Kidney epithelial cell (primary cell): ENCODE measurements around the gene LAMTOR3. TPM values are rescaled to one million over a fixed set of nuclear protein-coding genes. Genes with fewer than 3 reads are reported as not detected.
"Not testable (repeated sequence)": the region's sequence is repeated elsewhere in the genome, so short reads cannot be mapped to it uniquely, and the experiment has no call there.

Experiments
- DNase-seq: peaks from one replicate; pipeline ENCODE4 v3.0.0-alpha.2; 2010; ENCODE audit warnings: low read depth
- H3K27me3 ChIP-seq: 2 replicates; pipeline ENCODE4 v1.6.0; 2011; ENCODE audit warnings: low read length; ENCODE audit not compliant: control insufficient read depth, insufficient read depth
- H3K36me3 ChIP-seq: 2 replicates; pipeline ENCODE4 v1.5.1; 2011; ENCODE audit warnings: low read length; ENCODE audit not compliant: control insufficient read depth, insufficient read depth
- H3K4me3 ChIP-seq: 2 replicates; pipeline ENCODE4 v1.5.1; 2011; ENCODE audit warnings: low read depth, mild to moderate bottlenecking, control low read depth, low read length
- total RNA-seq: library from RNA; depleted of rRNA; stranded (reverse); fragments of >200 nt; gene quantifications from 2 replicates; pipeline ENCODE4 v1.2.3, GENCODE V29; 2015
- TF ChIP-seq, protein P1 (sequence below): IDR thresholded peaks from 2 replicates; pipeline ENCODE4 v1.5.1; 2011; ENCODE audit warnings: mild to moderate bottlenecking, moderate library complexity, low read length, control low read depth, inconsistent platforms; ENCODE audit not compliant: insufficient read depth, poor library complexity, severe bottlenecking

LAMTOR3 gene
- total RNA-seq, 1 donor from 2014 or later, result 71.4 TPM

DNA sequence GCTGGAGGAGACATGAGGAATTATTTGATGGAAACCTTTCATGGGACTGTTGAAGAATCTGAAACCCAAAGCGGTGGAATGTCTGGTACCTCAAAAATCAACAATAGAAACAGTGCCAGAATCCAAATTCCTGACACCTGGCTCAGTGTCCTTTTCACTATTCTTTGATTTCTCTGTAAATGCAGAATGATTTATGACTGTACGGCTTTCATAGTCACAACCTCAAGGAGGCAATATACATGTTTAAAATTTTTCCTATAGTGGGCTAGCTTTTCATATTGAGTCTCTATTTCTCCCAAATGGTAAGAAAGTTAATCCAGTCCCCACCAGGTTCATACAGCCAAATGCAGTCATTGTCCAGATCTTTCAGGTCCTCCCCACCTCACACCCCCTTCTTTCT lies 58.3 kb downstream of the LAMTOR3 start:
- DNase-seq, result no peak
- Histone ChIP-seq H3K36me3 (no peaks in the 10 kb centered on the region), H3K27me3 (no peaks in the 10 kb centered on the region), H3K4me3 (no peak overlapping the region)
- TF ChIP-seq, protein P1, sequence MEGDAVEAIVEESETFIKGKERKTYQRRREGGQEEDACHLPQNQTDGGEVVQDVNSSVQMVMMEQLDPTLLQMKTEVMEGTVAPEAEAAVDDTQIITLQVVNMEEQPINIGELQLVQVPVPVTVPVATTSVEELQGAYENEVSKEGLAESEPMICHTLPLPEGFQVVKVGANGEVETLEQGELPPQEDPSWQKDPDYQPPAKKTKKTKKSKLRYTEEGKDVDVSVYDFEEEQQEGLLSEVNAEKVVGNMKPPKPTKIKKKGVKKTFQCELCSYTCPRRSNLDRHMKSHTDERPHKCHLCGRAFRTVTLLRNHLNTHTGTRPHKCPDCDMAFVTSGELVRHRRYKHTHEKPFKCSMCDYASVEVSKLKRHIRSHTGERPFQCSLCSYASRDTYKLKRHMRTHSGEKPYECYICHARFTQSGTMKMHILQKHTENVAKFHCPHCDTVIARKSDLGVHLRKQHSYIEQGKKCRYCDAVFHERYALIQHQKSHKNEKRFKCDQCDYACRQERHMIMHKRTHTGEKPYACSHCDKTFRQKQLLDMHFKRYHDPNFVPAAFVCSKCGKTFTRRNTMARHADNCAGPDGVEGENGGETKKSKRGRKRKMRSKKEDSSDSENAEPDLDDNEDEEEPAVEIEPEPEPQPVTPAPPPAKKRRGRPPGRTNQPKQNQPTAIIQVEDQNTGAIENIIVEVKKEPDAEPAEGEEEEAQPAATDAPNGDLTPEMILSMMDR, result no peak

DNA sequence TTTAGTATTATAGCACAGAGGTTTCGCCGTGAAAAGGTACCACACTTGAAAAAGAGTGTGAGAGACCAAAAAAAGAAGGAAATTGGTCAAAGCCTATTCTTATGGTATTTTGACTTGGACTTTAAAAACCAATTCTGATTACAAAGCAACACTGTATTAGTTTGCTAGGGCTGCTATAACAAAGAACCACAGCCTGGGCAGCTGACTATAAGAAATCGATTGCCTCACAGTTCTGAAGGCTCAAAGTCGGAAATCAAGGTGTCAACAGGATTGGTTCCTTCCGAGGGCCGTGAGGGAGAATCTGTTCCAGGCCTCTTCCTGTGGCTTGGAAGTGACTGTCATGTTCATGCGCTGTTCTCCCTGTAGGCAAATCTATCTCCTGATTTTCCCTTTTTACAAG lies 59.7 kb downstream of the LAMTOR3 start:
- H3K4me3 ChIP-seq, result no peak overlapping the region
- DNase-seq, result no peak
- H3K27me3 ChIP-seq, result no peaks in the 10 kb centered on the region
- TF ChIP-seq, protein P1, result no peak
- no peaks in the 10 kb centered on the region for H3K36me3 ChIP-seq

DNA sequence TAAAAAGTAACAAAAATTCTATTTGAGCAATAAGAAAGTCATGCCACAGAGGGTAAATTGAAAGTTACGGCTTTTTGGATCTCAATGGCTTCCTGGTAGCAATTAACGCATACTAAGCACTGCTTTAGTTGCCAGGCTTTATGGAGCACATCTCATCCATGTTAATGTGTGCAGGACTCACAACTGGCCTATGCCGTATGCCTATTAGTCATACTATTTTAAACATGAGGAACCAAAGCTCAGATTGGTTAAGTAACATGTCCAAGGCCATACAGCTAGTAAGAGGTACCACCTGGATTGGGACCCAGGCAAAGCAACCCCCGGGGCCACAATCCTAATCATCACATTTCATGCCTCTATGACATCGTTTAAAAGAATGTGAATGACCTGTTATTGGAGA lies 60.5 kb downstream of the LAMTOR3 start:
- no peak for DNase-seq
- H3K27me3 ChIP-seq, result no peaks in the 10 kb centered on the region
- H3K4me3 ChIP-seq, result no peak overlapping the region
- no peaks in the 10 kb centered on the region for H3K36me3 ChIP-seq
- TF ChIP-seq, protein P1, result no peak

DNA sequence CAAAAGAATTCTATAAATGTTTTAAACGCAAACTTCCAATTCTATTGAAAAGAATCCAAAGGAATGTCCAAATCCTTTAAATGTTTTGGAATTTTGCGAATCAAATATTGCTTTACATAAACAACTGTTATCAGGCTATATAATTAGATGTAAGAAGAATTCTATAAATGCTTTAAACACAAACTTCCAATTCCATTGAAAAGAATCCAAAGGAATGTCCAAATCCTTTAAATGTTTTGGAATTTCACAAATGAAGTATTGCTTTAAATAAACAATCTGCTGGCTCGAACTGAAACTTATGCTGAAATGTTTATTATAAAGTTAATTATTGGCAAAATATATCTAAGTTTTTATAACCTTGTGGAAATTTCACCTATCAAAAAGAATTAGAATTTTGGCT lies 61.5 kb downstream of the LAMTOR3 start:
- TF ChIP-seq, protein P1, result no peak
- Histone ChIP-seq H3K27me3 (no peaks in the 10 kb centered on the region), H3K36me3 (no peaks in the 10 kb centered on the region), H3K4me3 (no peak overlapping the region)
- DNase-seq, result no peak

DNA sequence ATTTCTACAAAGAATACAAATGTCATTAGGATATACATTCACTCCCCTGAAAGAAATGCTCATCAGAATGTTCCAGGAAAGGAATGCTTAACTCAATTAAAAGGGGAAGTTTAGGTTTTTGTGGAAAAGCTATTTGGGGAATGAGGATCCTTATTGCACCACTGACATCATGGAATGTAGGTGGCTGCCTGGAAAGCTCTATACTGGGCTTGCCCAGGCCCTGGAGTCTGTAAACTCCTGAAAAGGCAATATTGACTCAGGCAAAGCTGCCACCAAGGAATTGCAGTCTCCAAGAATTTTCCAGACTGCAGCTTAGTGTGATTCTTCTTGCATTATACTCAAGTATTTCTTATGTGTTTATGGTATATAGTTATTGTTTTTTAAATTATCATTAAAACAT lies 61.9 kb downstream of the LAMTOR3 start:
- no peaks in the 10 kb centered on the region for H3K36me3 ChIP-seq
- H3K4me3 ChIP-seq, result no peak overlapping the region
- TF ChIP-seq, protein P1, result no peak
- DNase-seq, result no peak
- H3K27me3 ChIP-seq, result no peaks in the 10 kb centered on the region

DNA sequence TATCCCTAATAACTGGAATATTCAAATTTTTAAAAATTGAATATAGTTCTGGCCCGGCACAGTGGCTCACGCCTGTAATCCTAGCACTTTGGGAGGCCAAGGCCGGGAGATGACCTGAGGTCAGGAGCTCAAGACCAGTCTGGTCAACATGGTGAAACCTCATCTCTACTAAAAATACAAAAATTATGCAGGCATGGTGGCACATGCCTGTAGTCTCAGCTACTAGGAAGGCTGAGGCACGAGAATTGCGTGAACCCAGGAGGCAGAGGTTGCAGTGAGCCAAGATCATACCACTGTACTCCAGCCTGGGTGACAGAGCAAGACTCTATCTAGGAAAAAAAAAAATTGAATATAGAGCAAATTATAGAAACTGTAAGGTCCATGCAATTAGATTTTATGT lies 64.2 kb downstream of the LAMTOR3 start:
- DNase-seq, H3K27me3 ChIP-seq, H3K36me3 ChIP-seq, H3K4me3 ChIP-seq: not testable (repeated sequence)
